PC-3 (cell line): ENCODE data around the gene TOP2A. TPM values are rescaled to one million over a fixed set of nuclear protein-coding genes. Genes with fewer than 3 reads are reported as not detected.

Experiments used
- ATAC-seq: fragments of 200-7000 bp; cut with Tn5 transposase; 2 replicates; pipeline ENCODE4 v1.9.1; 2020; ENCODE audit warnings: mild to moderate bottlenecking, moderate library complexity
- Bru-seq: library from RNA; stranded (reverse); fragments of 400-500 nt; gene quantifications from one replicate; lab custom pipeline; 2021; lab: Mats Ljungman, UMichigan
- BruChase-seq, 2 experiments: library from RNA; stranded (reverse); fragments of 400-500 nt; gene quantifications; one replicate each; lab custom pipeline; 2021; lab: Mats Ljungman, UMichigan
- BruUV-seq: library from RNA; stranded (reverse); fragments of 400-500 nt; replicated peaks from 2 replicates; lab custom pipeline; 2021; lab: Mats Ljungman, UMichigan
- CTCF ChIA-PET: fragments of 300-600 bp; sonication (Branson Sonifier 250); formaldehyde crosslinking; loops from one replicate; lab custom pipeline; 2022; ENCODE audit warnings: antibody characterized with exemption; lab: Charles Lee
- POLR2A ChIA-PET: fragments of 300-600 bp; sonication (Branson Sonifier 250); formaldehyde crosslinking; loops from one replicate; lab custom pipeline; 2022; ENCODE audit warnings: antibody characterized with exemption; ENCODE audit not compliant: unreplicated experiment; lab: Charles Lee
- DNase-seq: peaks from one replicate; pipeline ENCODE4 v3.0.0-alpha.2; 2015
- H2AFZ ChIP-seq: fragments of 300-600 bp; sonication (generic); 2 replicates; pipeline ENCODE4 v1.6.0; 2016; ENCODE audit warnings: antibody characterized with exemption, low read length
- H3F3A ChIP-seq: fragments of 300-600 bp; sonication (generic); one replicate; pipeline ENCODE4 v1.6.0; 2017; ENCODE audit warnings: antibody characterized with exemption, low read length, control low read depth, mild to moderate bottlenecking; ENCODE audit not compliant: unreplicated experiment
- H3K27ac ChIP-seq: fragments of 300-600 bp; sonication (generic); 2 replicates; pipeline ENCODE4 v1.5.1; 2016; ENCODE audit warnings: mild to moderate bottlenecking, low read length
- H3K27me3 ChIP-seq: fragments of 300-600 bp; sonication (generic); 2 replicates; pipeline ENCODE4 v1.6.1; 2016; ENCODE audit warnings: low read length, mixed read lengths
- H3K36me3 ChIP-seq: fragments of 300-600 bp; sonication (generic); 2 replicates; pipeline ENCODE4 v1.6.1; 2016; ENCODE audit warnings: low read depth, mixed run types, low read length, mixed read lengths
- H3K4me1 ChIP-seq: fragments of 300-600 bp; sonication (generic); 2 replicates; pipeline ENCODE4 v1.5.1; 2016; ENCODE audit warnings: low read length; ENCODE audit not compliant: insufficient read depth
- H3K4me2 ChIP-seq: fragments of 300-600 bp; sonication (generic); 2 replicates; pipeline ENCODE4 v1.6.0; 2016; ENCODE audit warnings: low read length
- H3K4me3 ChIP-seq: fragments of 300-600 bp; sonication (generic); 2 replicates; pipeline ENCODE4 v1.5.1; 2016; ENCODE audit warnings: mild to moderate bottlenecking, low read length, mixed read lengths
- H3K79me2 ChIP-seq: fragments of 300-600 bp; sonication (generic); 2 replicates; pipeline ENCODE4 v1.6.1; 2017; ENCODE audit warnings: low read length, mixed read lengths
- H3K9ac ChIP-seq: fragments of 300-600 bp; sonication (generic); 2 replicates; pipeline ENCODE4 v1.6.0; 2016; ENCODE audit warnings: mild to moderate bottlenecking, low read length
- H3K9me2 ChIP-seq: fragments of 300-600 bp; sonication (generic); replicated peaks from 2 replicates; pipeline ENCODE4 v1.6.1; 2016; ENCODE audit warnings: mixed run types, low read length, mixed read lengths
- H3K9me3 ChIP-seq: fragments of 300-600 bp; sonication (generic); 2 replicates; pipeline ENCODE4 v1.6.1; 2016; ENCODE audit warnings: low read length, mixed read lengths
- H4K20me1 ChIP-seq: fragments of 300-600 bp; sonication (generic); 2 replicates; pipeline ENCODE4 v1.6.1; 2016; ENCODE audit warnings: low read length, mixed read lengths
- EZH2 ChIP-seq: fragments of 300-600 bp; sonication (generic); IDR thresholded peaks from one replicate; pipeline ENCODE4 v1.6.1; 2017; ENCODE audit warnings: antibody characterized with exemption, mild to moderate bottlenecking, low read length; ENCODE audit not compliant: unreplicated experiment
- EZH2phosphoT487 ChIP-seq: fragments of 300-600 bp; sonication (generic); IDR thresholded peaks from 2 replicates; pipeline ENCODE4 v1.6.1; 2018; ENCODE audit warnings: mild to moderate bottlenecking, antibody characterized with exemption, low read length, borderline replicate concordance
- intact Hi-C: fragments of 100-400 bp; cut with micrococcal nuclease; formaldehyde crosslinking; loops from 2 replicates; pipeline ENCODE4 v1.9.0; 2023
- long read RNA-seq: library from polyadenylated mRNA; unstranded; transcript quantifications from one replicate; pipeline ENCODE4 v2.0.0, GENCODE V29; 2021; ENCODE audit not compliant: unreplicated experiment
- total RNA-seq: library from RNA; depleted of rRNA; stranded (reverse); fragments of >200 nt; gene quantifications from 2 replicates; pipeline ENCODE4 v1.2.3, GENCODE V29; 2014; rRNA removed
- TF ChIP-seq, protein P1 (sequence below): fragments of 300-600 bp; sonication (generic); conservative IDR thresholded peaks from 2 replicates; pipeline ENCODE4 v1.5.1; 2017; ENCODE audit warnings: antibody characterized with exemption, low read depth, mild to moderate bottlenecking, low read length

Gene TOP2A
- total RNA-seq: 97.1 and 104 TPM in 2 replicates
- percentile 86 among the genes with signal in this experiment for Bru-seq, nascent RNA
- BruChase-seq, experiment 1, labeled RNA remaining after a 6-hour chase: percentile 90 among the genes with signal in this experiment
- percentile 60 among the genes with signal in this experiment for BruChase-seq, experiment 2, labeled RNA remaining after a 2-hour chase
- long read RNA-seq, full-length matches to known transcripts: 2 of 70 reads
- long read RNA-seq, partial matches to known transcripts: 66 of 70 reads
- long read RNA-seq, other reads (novel, unspliced or antisense): 2 of 70 reads

DNA sequence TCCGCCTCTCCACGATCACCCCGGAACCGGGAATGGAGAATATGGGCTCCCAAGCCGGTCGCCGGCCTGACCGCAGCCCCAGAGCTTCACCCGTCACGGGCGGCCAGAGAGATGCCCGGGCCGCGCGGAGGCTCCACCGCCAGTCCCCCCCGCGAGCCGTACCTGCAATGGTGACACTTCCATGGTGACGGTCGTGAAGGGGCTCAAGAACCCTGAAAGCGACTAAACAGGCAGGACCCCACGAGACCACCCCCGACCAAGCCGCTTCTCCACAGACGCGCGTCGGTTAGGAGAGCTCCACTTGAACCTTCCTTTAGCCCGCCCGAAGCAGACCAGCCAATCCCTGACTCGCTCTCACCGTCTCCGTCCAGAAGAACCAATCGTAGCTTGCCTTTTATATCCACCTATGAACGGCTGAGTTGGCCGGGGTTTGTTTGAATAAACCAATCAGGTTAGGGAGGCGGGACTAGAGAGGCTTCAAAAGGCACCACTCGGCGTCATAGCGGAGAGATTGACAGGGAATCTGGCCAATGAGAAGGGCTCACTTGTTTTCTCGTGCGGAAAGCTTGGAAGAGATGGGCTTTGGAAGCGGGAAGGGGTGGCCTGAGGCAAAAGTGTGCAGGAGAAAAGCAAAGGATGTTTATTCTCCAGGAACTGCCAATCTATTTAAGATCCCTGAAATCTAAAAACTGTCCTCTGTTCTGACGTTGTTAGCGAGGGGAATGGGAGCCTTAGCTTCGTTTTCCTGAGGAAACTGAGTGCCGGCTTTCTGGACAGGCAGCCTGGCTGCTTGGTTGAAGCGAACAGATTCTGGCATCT lies at the start of gene TOP2A:
Gene TOP2A, minus strand, starts transcription at position 288 of the 819 bp plus-strand sequence. Its CDS starts 105 bp downstream, at position 183.
- H3K4me1 ChIP-seq: peaks cover 14% of the 10 kb centered on the region
- no peaks in the 10 kb centered on the region for H3K9me3 ChIP-seq
- H3K4me3 ChIP-seq: peak within 1 kb of the TSS; percentile 91
- ATAC-seq: peak; percentile 94
- no peaks in the 10 kb centered on the region for H3K9me2 ChIP-seq
- H3K27me3 ChIP-seq: no peaks in the 10 kb centered on the region
- H3K36me3 ChIP-seq: peaks cover 18% of the 10 kb centered on the region
- TF ChIP-seq, protein P1, sequence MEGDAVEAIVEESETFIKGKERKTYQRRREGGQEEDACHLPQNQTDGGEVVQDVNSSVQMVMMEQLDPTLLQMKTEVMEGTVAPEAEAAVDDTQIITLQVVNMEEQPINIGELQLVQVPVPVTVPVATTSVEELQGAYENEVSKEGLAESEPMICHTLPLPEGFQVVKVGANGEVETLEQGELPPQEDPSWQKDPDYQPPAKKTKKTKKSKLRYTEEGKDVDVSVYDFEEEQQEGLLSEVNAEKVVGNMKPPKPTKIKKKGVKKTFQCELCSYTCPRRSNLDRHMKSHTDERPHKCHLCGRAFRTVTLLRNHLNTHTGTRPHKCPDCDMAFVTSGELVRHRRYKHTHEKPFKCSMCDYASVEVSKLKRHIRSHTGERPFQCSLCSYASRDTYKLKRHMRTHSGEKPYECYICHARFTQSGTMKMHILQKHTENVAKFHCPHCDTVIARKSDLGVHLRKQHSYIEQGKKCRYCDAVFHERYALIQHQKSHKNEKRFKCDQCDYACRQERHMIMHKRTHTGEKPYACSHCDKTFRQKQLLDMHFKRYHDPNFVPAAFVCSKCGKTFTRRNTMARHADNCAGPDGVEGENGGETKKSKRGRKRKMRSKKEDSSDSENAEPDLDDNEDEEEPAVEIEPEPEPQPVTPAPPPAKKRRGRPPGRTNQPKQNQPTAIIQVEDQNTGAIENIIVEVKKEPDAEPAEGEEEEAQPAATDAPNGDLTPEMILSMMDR: no peak
- TF ChIP-seq EZH2 (no peak), EZH2phosphoT487 (no peak)
- peaks cover 40% of the 10 kb centered on the region for H3K79me2 ChIP-seq
- H3K4me2 ChIP-seq: peak within 1 kb of the TSS; percentile 90
- no peaks in the 10 kb centered on the region for H4K20me1 ChIP-seq
- intact Hi-C loops: loop anchor here (2.0 to 5.0 kb wide), 2 partner anchors 59 to 116 kb away; no protein-coding TSS in a partner anchor
- no TSS peak for BruUV-seq
- no peaks in the 10 kb centered on the region for H3F3A ChIP-seq
- DNase-seq: peak; percentile 100
- peak within 1 kb of the TSS; percentile 94 for H2AFZ ChIP-seq
- CTCF ChIA-PET: interaction anchor here (0.6 to 1.0 kb wide), 7 partner anchors 24 to 142 kb away, joined by 3 to 7 read pairs (median 5); no protein-coding TSS in a partner anchor
- H3K9ac ChIP-seq: peak within 1 kb of the TSS; percentile 88
- POLR2A ChIA-PET: no interaction called here
- H3K27ac ChIP-seq: peak within 1 kb of the TSS; percentile 61

DNA sequence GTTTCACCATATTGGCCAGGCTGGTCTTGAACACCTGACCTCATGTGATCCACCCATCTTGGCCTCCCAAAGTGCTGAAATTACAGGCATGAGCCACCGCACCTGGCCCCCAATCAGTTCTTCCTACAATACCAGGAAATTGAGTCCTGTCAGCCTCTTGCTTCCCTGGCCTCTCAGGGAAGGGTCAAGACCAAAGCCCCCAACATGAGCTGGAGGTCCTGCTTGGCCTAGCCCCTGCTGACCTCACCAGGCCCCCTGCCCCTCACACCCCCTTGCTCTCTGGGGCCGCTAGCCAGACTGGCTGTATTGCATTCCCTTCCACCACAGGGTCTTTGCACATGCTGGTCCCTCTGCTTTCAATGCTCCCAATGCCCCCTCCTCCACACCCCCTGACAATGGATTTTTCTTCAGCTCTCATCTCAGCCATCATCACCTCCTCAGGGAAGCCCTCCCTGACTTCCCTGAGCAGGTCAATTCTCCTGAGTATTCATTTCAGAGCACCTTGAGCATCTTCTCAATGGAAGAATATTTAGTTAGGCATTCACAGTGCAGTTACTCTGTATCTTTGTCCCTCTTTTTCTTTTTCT lies 49.7 kb upstream of the TOP2A start:
- intact Hi-C loops: no loop called here
- Histone ChIP-seq H3K79me2 (no peaks in the 10 kb centered on the region), H3K4me1 (no peaks in the 10 kb centered on the region), H2AFZ (no peak overlapping the region), H3K27me3 (no peaks in the 10 kb centered on the region), H3F3A (no peaks in the 10 kb centered on the region), H3K27ac (no peak overlapping the region), H3K9me2 (no peaks in the 10 kb centered on the region), H3K4me2 (no peak overlapping the region), H3K36me3 (no peaks in the 10 kb centered on the region), H3K9me3 (no peaks in the 10 kb centered on the region), H3K9ac (no peak overlapping the region), H4K20me1 (no peaks in the 10 kb centered on the region), H3K4me3 (no peak overlapping the region)
- TF ChIP-seq EZH2phosphoT487 (no peak), EZH2 (no peak)
- TF ChIP-seq, protein P1: no peak
- no peak for DNase-seq
- ATAC-seq: no peak
- POLR2A ChIA-PET: no interaction called here
- CTCF ChIA-PET: no interaction called here
- BruUV-seq: no TSS peak
